Measurements from ENCODE around the gene GNAI1.

DNA sequence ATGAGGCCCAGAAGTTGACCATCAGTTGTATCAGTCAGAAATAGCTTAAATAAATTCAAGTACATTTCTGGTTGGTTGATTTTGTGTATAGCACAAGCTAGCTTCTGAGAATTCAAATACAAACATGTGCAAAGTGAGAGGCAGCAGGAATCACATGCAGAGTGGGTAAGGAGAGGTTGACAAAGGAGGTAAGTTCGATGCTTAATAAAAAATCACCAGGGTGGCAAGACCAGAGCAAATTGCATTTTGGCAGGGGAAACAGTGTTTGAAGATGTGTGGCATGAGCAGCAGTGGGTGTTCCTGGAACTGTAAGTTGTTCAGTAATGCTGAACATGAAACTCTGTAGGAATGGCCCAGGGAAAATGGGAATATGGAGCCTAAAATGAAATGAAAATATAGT lies 52.6 kb downstream of the GNAI1 start:
- TF ChIP-seq, protein P1, sequence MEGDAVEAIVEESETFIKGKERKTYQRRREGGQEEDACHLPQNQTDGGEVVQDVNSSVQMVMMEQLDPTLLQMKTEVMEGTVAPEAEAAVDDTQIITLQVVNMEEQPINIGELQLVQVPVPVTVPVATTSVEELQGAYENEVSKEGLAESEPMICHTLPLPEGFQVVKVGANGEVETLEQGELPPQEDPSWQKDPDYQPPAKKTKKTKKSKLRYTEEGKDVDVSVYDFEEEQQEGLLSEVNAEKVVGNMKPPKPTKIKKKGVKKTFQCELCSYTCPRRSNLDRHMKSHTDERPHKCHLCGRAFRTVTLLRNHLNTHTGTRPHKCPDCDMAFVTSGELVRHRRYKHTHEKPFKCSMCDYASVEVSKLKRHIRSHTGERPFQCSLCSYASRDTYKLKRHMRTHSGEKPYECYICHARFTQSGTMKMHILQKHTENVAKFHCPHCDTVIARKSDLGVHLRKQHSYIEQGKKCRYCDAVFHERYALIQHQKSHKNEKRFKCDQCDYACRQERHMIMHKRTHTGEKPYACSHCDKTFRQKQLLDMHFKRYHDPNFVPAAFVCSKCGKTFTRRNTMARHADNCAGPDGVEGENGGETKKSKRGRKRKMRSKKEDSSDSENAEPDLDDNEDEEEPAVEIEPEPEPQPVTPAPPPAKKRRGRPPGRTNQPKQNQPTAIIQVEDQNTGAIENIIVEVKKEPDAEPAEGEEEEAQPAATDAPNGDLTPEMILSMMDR (IDR thresholded peaks at IDR 0.05; ENCODE audit: insufficient read depth, low read depth, low read length): no peak
- no peak for TF ChIP-seq EZH2 (IDR thresholded peaks at IDR 0.05; ENCODE audit: insufficient read depth, low read length)

All from astrocyte (in vitro differentiated cells and primary cell).